H1 (cell line): ENCODE data around the gene OSR1. TPM values are rescaled to one million over a fixed set of nuclear protein-coding genes. Genes with fewer than 3 reads are reported as not detected.

ENCODE experiments used
- BRCA1 ChIP-seq: IDR thresholded peaks from 2 replicates; pipeline ENCODE4 v1.6.1; 2012; ENCODE audit warnings: low read depth, low read length, improper control_type of control experiment
- RAD21 ChIP-seq, 2 experiments: IDR thresholded peaks in 1 of 2; conservative IDR thresholded peaks in 1 of 2; 2 replicates each; pipeline ENCODE4 v1.6.1; 2011; ENCODE audit warnings: low read depth in 2 of 2, low read length in 2 of 2, improper control_type of control experiment in 1 of 2, inconsistent platforms in 1 of 2, mild to moderate bottlenecking in 1 of 2, moderate library complexity in 1 of 2
- SRF ChIP-seq: IDR thresholded peaks from 2 replicates; pipeline ENCODE4 v1.6.1; 2011; ENCODE audit warnings: mild to moderate bottlenecking, low read depth, low read length, moderate library complexity
- polyA plus RNA-seq, 7 experiments: library from polyadenylated mRNA; depleted of rRNA in 3 of 7; stranded (reverse) in 5 of 7; unstranded in 2 of 7; fragments of >200 nt in 5 of 7; fragments of 200-250 nt in 2 of 7; gene quantifications; 1 replicate in 5 of 7; 2 replicates in 1 of 7; 4 replicates in 1 of 7; pipeline versions ENCODE4 v1.2.1 to v1.2.3, GENCODE V29; 2011 to 2013; ENCODE audit warnings: missing spikeins in 2 of 7, mixed read lengths in 2 of 7
- total RNA-seq: library from RNA; stranded (reverse); fragmentation: NEBNext Ultra II Directional; extraction: Animal tissue kit (Norgen Biotek cat#: 25700); gene quantifications from 2 replicates; pipeline ENCODE4 v1.2.1, GENCODE V29; 2021

OSR1 gene
- total and polyA plus RNA-seq, 2 of the 8 experiments (the other 6 are each of a cell fraction or from before 2014, with no cell fraction given), result 0.05 to 0.22 TPM

DNA sequence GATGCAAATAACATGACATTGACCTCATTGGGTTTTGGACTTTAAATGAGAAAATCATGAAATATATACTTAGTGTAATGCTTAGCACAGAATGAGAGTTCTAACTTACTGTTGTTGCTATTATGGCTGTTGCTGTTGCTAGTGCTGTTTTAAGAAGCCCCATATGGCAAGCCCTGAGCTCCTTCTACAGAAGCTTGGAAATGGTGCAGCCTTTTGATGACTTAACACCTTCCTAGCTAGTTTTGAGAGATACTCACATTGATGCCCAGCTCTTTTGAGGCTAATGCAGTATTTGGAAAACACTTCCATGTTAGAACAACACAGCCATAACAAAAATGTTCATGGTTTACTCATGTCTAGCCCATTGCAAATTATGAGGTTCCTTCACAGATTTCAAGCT lies 30.9 kb downstream of the OSR1 start (continued):
- TF ChIP-seq RAD21 (IDR thresholded peaks at IDR 0.05 in 1 of 2, conservative IDR thresholded peaks at IDR 0.05 in 1 of 2; ENCODE audit: low read depth in 2 of 2, low read length in 2 of 2), result no peak
- no peak for TF ChIP-seq SRF
- TF ChIP-seq BRCA1, result no peak
